ENCODE data around the gene LCT. TPM values are rescaled to one million over a fixed set of nuclear protein-coding genes. Genes with fewer than 3 reads are reported as not detected.

LCT gene
- total and polyA plus RNA-seq, 8 donors = 0.07 to 0.24 (median 0.15) TPM

- no peaks in the 10 kb centered on the region for H3K36me3 ChIP-seq
- peak; percentile 88 for ATAC-seq
- H3K27ac ChIP-seq = no peak overlapping the region
- no peak overlapping the region for H3K4me3 ChIP-seq
- intact Hi-C loops (cut with DNase I) = no loop called here
- H3K27me3 ChIP-seq = no peaks in the 10 kb centered on the region
- H3K9me3 ChIP-seq = peaks cover 0 to 21% of the 10 kb centered on the region in 2 donors
- no peaks in the 10 kb centered on the region for H3K4me1 ChIP-seq
- peak in 1 of 4 donors; percentile 10 for DNase-seq
- TF ChIP-seq CTCF (IDR thresholded peaks at IDR 0.05) = no peak
These were observed 33.7 kb downstream of the LCT start for GRCh38 chr2:135803278-135803677.

GRCh38 chr2:135802350-135802749 lies 34.6 kb downstream of the LCT start:
- Histone ChIP-seq H3K36me3 (no peaks in the 10 kb centered on the region), H3K4me1 (no peaks in the 10 kb centered on the region), H3K4me3 (no peak overlapping the region), H3K9me3 (peaks cover 0 to 21% of the 10 kb centered on the region in 2 donors), H3K27ac (no peak overlapping the region), H3K27me3 (no peaks in the 10 kb centered on the region)
- ATAC-seq (no peak), DNase-seq (no peak)
- intact Hi-C loops (cut with DNase I) = no loop called here
- TF ChIP-seq CTCF (IDR thresholded peaks at IDR 0.05) = no peak

GRCh38 chr2:135800513-135801460 lies 36.2 kb downstream of the LCT start:
- DNase-seq (no peak), ATAC-seq (no peak)
- intact Hi-C loops (cut with DNase I) = no loop called here
- H3K9me3 ChIP-seq = peaks cover 0 to 21% of the 10 kb centered on the region in 2 donors
- no peak overlapping the region for H3K4me3 ChIP-seq
- no peak overlapping the region for H3K27ac ChIP-seq
- no peak for TF ChIP-seq CTCF (IDR thresholded peaks at IDR 0.05)
- no peaks in the 10 kb centered on the region for H3K36me3 ChIP-seq
- no peaks in the 10 kb centered on the region for H3K4me1 ChIP-seq
- H3K27me3 ChIP-seq = no peaks in the 10 kb centered on the region

- DNase-seq (no peak), ATAC-seq (no peak)
- no peak overlapping the region for H3K27ac ChIP-seq
- H3K9me3 ChIP-seq = peaks cover 0 to 21% of the 10 kb centered on the region in 2 donors
- H3K4me3 ChIP-seq = no peak overlapping the region
- intact Hi-C loops (cut with DNase I) = no loop called here
- no peaks in the 10 kb centered on the region for H3K36me3 ChIP-seq
- no peak for TF ChIP-seq CTCF (IDR thresholded peaks at IDR 0.05)
- no peaks in the 10 kb centered on the region for H3K4me1 ChIP-seq
- H3K27me3 ChIP-seq = no peaks in the 10 kb centered on the region
These were observed 37.2 kb downstream of the LCT start for GRCh38 chr2:135799738-135800137.

GRCh38 chr2:135798762-135799161 lies 38.2 kb downstream of the LCT start:
- no peak overlapping the region for H3K4me3 ChIP-seq
- intact Hi-C loops (cut with DNase I) = no loop called here
- H3K27me3 ChIP-seq = no peaks in the 10 kb centered on the region
- H3K27ac ChIP-seq = no peak overlapping the region
- DNase-seq (no peak), ATAC-seq (no peak)
- no peaks in the 10 kb centered on the region for H3K4me1 ChIP-seq
- peaks cover 0 to 21% of the 10 kb centered on the region in 2 donors for H3K9me3 ChIP-seq
- no peaks in the 10 kb centered on the region for H3K36me3 ChIP-seq
- no peak for TF ChIP-seq CTCF (IDR thresholded peaks at IDR 0.05)

All from left lung (tissue), 10 donors.